ENCODE data around the gene DNAJA2.
"Not testable (repeated sequence)": the region's sequence is repeated elsewhere in the genome, so short reads cannot be mapped to it uniquely, and the experiment has no call there.

Gene DNAJA2

GRCh38 chr16:46975165-46975564 lies 1.7 kb upstream of the DNAJA2 start:
- DNase-seq (ENCODE audit: low read depth), result no peak

GRCh38 chr16:46974352-46974751 lies 878 bp upstream of the DNAJA2 start:
- peak; percentile 53 for DNase-seq (ENCODE audit: low read depth)

- no peak for DNase-seq (ENCODE audit: low read depth)
Measured at GRCh38 chr16:46973996-46974324, 486 bp upstream of the DNAJA2 start.

GRCh38 chr16:46972429-46973206 lies 856 bp downstream of the DNAJA2 start:
- peak; percentile 57 for DNase-seq (ENCODE audit: low read depth)

- DNase-seq (ENCODE audit: low read depth), result no peak
Measured at GRCh38 chr16:46971271-46971670, 2.2 kb downstream of the DNAJA2 start.

GRCh38 chr16:46970089-46970488 lies 3.4 kb downstream of the DNAJA2 start:
- DNase-seq (ENCODE audit: low read depth), result no peak

GRCh38 chr16:46968063-46968435 lies 5.4 kb downstream of the DNAJA2 start:
- no peak for DNase-seq (ENCODE audit: low read depth)

GRCh38 chr16:46962629-46963028 lies 10.8 kb downstream of the DNAJA2 start:
- DNase-seq (ENCODE audit: low read depth), result no peak

GRCh38 chr16:46961373-46962353 lies 11.8 kb downstream of the DNAJA2 start:
- DNase-seq (ENCODE audit: low read depth), result no peak

- DNase-seq (ENCODE audit: low read depth), result no peak
Measured at GRCh38 chr16:46954562-46954961, 18.9 kb downstream of the DNAJA2 start.

- no peak for DNase-seq (ENCODE audit: low read depth)
Measured at GRCh38 chr16:46950009-46950408, 23.5 kb downstream of the DNAJA2 start.

- DNase-seq (ENCODE audit: low read depth), result no peak
Measured at GRCh38 chr16:46949241-46949892, 24.1 kb downstream of the DNAJA2 start.

GRCh38 chr16:46948548-46949166 lies 24.8 kb downstream of the DNAJA2 start:
- DNase-seq (ENCODE audit: low read depth), result no peak

GRCh38 chr16:46947900-46948547 lies 25.4 kb downstream of the DNAJA2 start:
- DNase-seq (ENCODE audit: low read depth), result peak; percentile 72

- not testable (repeated sequence) for DNase-seq (ENCODE audit: low read depth)
Measured at GRCh38 chr16:46944713-46945112, 28.8 kb downstream of the DNAJA2 start.

GRCh38 chr16:46937536-46937935 lies 35.9 kb downstream of the DNAJA2 start:
- no peak for DNase-seq (ENCODE audit: low read depth)

- no peak for DNase-seq (ENCODE audit: low read depth)
Measured at GRCh38 chr16:46932802-46933201, 40.7 kb downstream of the DNAJA2 start.

- no peak for DNase-seq (ENCODE audit: low read depth)
Measured at GRCh38 chr16:46930861-46931260, 42.6 kb downstream of the DNAJA2 start.

- peak; percentile 67 for DNase-seq (ENCODE audit: low read depth)
Measured at GRCh38 chr16:46929378-46930332, 43.8 kb downstream of the DNAJA2 start.

- DNase-seq (ENCODE audit: low read depth), result no peak
Measured at GRCh38 chr16:46928811-46929210, 44.7 kb downstream of the DNAJA2 start.

Measured in ELR (cell line).